NCI-H510A treated with DMSO at 0.1 percent for 48 hours (cell line): ENCODE results near the gene FCHO1.
A peak's percentile ranks its signal among the peaks of the same experiment; 100 is the strongest.

Experiments
- DNase-seq: peaks from one replicate; lab custom pipeline; 2025; lab: John Stamatoyannopoulos, UW

The FCHO1 gene

DNA sequence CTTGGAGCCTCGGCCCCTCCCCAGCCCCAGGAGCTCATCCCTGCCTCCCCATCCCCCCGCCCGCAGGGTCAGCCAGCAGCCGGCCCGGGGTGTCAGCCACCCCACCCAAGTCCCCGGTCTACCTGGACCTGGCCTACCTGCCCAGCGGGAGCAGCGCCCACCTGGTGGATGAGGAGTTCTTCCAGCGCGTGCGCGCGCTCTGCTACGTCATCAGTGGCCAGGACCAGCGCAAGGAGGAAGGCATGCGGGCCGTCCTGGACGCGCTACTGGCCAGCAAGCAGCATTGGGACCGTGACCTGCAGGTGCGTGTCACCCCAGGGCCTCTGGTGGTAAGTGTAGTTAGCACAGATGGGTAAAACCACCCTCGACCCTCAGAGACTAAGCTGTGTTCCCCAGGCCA is 18.1 kb upstream of the FCHO1 start:
- no peak for DNase-seq

DNA sequence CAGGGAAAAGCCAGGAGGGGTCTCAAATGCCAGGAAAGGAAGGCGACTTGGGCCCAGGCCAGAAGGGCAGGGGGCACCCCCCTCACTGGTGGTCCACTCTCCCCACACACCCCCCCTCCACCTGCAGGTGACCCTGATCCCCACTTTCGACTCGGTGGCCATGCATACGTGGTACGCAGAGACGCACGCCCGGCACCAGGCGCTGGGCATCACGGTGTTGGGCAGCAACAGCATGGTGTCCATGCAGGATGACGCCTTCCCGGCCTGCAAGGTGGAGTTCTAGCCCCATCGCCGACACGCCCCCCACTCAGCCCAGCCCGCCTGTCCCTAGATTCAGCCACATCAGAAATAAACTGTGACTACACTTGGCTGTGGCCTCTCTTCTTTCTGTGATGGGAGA is 17.1 kb upstream of the FCHO1 start:
- DNase-seq, result no peak

DNA sequence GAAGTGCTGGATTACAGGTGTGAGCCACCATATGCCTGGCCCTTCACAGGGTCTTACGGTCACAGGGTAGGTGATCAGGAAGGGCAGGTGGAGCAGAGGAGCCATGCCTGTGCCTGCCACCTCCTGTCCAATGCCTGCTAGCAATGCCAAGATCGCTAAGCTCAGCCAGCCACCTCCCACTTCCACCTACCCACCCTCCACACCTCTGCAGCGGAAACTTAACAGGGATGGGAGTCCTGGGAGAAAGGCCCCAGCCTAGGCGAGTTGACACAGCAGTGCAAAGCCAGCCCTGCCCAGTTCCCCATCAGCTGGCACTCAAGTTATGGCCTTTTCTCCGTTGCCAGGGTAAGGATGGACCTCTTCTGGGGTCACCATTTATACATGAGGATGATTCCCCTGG is 15.9 kb upstream of the FCHO1 start:
- DNase-seq, result no peak

DNA sequence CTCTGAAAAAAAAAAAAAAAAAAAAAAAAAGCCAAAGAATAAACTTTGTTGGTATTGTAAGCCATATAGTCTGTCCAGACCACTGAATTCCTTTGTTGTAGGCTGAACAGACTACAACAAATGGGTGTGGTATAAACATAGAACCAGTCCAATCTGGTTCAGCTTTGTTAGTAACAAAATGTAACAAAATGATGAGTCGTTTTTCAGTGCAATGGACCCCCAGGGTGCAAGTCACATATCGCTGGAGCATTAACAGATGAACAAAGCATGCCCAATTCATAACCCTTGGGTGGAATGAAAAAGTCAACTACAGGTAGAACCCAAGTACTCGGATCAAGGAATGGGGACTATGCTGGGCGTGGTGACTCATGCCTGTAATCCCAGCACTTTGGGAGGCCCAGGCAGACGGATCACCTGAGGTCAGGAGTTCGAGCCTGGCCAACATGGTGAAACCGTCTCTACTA is 13.6 kb upstream of the FCHO1 start:
- DNase-seq, result no peak

DNA sequence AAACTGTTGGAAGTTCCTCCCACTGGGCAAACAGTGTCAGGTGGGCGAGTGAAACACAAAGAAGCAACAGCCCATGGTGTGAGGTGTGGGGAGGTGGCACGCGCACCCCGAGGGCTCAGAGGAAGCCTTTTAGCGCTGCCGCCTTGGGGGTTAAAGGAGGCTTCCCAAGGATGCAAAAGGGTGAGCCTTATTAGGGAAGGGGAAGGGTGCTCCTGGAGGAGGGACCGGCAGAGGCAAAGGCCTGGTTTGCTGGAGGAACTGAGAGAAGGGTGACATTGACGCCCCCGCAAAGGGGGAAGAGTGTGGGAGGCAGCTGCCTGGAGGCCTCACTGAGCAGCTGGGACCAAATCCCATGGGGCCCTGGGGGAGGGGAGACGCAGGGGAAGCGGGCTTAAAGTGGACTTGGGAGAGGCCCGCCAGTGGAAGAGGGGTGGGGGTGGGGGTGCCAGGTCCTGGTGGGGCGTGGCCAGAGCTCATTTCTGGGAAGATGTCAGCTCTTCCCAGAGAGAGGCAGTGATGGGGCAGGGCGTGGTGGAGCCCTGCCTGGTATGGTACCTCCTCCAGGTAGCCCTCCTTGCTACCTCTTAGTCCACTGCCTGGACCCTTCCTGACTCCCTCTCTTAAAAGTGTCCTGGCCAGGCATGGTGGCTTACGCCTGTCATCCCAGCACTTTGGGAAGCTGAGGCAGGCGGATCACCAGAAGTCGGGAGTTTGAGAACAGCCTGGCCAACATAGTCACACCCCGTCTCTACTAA is 12.0 kb upstream of the FCHO1 start:
- DNase-seq, result no peak

DNA sequence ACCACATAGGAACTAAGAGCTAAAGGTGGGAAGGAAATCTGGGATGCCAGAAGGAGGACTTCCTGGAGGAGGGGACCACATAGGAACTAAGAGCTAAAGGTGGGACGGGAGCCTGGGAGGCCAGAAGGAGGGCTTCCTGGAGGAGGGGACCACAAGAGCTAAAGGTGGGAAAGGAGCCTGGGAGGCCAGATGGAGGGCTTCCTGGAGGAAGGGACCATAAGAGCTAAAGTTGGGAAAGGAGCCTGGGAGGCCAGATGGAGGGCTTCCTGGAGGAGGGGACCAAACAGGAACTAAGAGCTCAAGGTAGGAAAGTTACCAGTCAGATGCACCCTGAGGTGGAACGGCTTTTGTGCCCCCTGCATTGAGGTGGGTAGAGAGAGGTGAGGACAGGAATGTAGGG is 9.8 kb upstream of the FCHO1 start:
- no peak for DNase-seq

DNA sequence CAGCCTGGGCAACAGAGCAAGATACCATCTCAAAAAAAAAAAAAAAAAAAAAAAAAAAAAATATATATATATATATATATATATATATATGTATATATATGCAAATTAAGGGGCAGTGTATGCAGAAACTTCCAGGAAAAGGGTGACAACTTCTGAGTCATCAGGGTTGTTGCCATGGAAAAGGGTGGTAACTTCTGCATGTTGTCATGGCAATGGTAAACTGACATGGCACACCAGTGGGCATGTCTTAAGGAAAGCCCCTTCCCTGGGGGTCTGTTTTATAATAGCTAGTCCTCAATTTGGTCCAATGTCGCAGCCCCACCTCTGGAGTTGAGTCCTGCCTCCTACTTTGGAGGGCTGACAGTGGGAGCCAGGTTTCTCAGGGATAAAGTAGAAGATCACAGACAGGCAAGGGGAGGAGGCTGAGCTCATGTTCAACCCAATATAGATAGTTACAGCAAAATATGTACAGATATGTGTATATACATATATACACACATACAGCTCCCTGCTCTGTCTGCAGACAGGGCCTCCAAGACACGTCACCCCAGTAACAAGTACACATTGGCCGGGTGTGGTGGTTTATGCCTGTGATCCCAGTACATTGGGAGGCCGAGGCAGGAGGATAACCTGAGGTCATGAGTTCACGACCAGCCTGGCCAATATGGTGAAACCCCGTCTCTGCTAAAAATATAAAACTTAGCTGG is 7.2 kb upstream of the FCHO1 start:
- DNase-seq, result no peak

DNA sequence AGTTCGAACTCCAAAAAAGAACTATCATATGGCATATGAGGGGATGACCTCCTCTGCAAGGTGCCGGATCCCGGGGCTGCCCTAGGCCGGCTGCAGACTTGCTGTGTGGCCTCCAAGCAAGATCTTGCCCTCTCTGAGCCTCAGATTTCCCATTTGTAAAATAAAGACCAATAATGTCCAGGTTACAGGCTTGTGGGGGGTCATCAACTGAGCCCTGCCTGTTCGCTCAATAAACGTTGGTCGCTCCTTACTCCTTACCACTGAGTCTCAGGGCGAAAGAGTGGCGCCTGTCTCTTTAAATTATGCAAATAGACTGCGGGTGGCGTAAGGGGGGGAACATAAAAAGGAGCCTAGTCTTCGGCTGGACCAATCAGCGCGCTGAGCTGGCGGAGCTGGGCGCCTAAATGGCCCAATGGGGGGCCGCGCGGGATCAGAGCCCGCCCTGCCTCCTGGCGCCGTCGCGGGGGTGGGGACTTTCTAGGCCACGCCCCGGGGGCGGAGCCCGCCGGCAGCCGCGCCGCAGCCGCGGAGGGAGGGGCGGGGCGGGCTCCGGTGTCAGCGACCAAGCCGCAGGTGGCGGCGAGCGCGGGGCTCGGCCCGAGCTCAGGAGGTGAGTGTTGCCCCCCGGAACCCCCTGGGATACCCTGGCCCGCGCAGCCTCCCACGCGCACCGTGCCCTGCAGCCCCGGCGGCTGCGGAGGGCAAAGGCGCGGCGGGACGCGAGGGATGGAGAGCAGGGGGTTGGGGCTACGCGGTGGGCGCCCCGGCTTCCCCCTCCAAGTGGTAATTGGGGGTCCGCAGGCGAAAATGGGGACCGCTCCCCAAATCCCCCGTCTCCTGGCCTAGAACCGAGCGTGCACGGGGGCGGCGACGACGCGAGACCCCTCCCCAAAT is 3.8 kb upstream of the FCHO1 start:
- peak; percentile 81 for DNase-seq

DNA sequence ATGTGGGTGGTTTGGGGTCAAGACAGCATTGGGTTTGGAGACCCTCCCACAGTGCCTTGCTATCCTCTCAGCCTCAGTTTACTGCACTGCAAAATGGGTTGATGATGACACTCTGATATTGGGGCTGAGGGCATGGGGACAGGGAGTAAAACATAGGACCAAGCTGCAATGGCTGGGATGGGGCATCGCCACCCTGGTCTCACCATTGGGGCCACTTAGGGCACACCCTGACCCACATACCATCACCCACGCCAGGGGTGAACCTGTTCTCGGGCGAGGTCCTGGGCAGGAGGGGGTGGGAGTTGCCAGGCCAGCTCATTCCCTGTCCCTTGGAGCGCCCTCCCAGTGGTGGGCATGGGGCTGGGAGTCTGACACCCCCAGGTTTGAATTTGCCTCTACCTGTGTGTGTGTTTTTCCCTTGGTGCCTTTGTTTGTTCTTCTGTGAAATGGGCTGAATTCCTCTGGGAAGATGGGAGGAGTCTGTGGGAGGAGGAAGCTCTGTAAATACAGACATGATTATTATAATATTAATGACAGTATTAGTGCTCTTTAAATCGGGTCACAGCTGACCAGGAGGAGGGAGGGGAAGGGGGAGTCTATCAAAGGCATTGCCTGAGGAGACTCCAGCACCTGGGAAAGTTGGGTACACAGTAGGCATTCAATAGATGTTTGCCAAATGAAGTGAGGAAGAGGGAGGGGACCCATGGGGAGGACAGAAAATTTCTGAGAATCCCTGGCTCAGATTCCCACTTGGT is 2.2 kb upstream of the FCHO1 start:
- DNase-seq, result no peak

DNA sequence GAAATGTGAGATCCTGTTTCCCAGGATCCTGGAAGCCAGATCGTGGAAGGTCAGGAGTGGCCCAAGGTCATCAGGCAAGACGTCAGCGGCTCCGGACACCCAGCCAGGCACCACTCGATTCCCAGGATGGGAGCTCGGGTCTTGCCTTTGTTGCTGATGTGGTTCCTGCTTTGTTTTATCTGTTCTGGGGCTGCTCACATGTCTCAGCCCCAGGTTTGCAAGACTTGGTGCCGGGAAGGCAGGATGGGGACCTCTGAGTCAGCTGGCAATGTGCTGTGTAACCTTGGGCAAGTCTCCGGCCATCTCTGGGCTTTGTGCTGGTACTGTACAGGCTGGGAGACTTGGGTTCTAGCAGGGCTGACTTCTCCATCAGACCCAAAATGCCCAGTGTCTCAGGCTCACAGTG is 1.4 kb upstream of the FCHO1 start:
- no peak for DNase-seq

DNA sequence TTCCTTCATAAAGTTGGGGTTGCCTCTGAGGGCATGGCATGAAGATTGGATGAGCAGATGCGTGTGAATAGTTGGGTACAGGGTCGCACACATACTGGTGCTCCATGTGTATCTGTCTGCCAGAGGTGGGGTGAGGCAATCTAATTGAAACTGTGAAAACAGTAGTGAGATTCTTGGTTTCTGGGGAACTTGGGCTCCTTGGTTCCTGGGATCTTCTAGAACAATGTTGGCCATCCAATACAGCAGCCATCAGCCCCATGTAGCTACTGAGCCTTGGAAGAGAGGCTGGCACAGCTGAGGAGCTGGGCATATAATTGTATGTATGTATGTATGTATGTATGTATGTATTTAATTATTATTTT is 616 bp downstream of the FCHO1 start:
- no peak for DNase-seq

DNA sequence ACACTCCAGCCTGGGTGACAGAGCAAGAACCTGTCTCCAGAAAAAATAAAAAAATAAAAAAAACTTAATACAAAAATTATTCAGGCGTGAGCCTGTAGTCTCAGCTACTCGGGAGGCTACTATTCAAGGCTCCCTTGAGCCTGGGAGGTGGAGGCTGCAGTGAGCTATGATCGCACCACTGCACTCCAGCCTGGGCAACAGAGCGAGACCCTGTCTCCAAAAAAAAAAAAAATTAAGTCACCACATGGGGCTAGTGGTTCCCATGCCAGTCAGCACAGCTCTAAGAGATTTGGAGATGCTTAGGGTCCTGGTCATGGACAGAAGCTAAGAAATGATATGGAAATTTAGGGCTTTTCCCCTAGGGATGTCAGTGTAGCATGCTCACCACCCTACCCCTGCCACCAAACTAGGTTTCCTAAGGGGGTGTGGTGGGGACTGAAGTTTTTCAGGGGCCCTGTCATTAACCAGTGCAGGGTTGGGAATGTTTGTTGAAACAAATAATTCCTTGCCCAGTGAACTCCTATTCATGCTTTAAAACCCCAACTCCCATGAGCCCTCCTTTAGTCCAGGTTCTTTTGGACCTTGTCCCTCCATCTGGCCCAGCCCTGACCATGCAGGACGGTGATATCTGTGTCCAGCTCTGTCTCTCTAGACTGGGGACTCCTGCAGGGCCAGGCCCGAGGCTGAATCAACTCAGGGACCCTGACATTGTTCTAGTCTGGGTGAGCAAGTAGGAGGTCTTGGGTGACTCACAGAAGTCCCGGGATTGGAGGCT is 1.8 kb downstream of the FCHO1 start:
- no peak for DNase-seq

DNA sequence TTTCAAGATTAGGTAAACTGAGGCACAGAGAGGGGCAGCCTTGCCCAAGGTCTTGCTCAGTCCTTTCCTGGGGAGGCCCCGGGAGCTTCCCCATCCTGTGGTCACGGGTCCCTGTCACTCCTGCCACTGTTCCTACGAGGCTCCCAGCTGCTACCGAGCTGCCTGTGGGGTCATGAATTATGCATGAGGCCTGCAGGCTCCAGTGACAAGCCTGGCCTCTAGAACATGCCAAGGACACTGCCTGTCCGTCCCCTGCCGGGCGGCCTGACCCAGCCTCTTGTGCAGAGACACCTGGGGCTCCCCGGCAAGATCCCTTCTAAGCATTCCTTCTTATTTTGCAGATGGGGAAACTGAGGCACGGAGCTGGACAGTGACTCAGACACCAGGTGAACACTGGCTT is 2.7 kb downstream of the FCHO1 start:
- DNase-seq, result no peak

DNA sequence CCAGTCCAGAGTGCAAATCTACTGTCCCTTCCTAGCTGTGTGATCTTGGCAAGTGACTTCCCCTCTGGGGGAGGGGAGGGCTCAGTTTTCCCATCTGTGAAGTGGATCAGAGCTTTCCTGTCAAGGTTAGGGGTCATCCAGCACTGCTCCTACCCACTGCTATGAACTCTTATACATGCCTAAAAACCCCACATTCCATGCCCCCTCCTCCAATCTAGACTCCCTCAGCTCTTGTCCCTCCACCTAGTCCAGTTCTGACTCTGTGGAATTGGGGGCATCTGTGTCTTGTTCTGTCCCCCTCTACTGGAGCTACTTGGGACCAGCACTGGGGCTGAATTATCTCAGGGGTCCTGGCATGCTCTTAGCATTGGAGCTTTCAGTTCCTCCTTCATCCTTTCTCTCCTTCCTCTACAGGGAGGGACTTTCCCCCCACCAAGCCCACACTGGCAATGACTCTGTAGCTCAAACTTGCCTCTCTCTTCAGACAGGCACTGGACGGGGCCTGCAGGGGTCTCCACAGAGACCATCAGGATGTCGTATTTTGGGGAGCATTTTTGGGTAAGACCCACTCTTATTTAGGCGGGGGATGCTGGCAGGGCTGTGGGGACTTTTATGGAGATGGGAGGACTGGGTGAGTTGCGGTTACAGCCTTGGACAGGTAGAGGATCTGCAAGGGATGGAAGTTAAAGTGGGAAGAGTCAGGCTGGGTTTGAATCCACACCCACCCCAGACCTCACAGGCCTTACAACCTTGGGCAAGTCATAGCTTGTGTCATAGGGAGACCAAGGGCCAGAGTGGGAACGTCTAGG is 3.6 kb downstream of the FCHO1 start:
- no peak for DNase-seq

DNA sequence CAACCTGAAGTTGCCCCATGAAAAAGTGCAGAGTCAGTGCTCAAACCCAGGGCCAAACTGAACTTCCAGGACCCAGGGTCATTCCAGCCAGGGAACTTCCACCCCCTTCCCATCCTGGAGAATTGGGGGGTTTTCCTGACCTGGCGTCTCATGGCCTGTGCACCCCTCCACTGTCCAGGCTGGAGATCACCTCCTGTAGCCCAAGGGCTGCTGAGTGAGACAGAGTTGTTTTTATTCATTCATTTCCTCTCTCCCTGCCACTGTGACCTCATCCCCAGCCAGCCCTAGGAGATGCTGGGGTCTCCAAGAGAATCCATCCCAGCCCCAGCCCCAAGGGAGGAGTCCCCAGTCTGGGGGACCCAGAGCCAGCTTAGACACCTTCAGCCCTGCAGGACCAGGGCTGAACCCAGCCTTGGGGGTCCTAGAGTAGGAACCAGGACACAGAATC is 4.2 kb downstream of the FCHO1 start:
- no peak for DNase-seq

DNA sequence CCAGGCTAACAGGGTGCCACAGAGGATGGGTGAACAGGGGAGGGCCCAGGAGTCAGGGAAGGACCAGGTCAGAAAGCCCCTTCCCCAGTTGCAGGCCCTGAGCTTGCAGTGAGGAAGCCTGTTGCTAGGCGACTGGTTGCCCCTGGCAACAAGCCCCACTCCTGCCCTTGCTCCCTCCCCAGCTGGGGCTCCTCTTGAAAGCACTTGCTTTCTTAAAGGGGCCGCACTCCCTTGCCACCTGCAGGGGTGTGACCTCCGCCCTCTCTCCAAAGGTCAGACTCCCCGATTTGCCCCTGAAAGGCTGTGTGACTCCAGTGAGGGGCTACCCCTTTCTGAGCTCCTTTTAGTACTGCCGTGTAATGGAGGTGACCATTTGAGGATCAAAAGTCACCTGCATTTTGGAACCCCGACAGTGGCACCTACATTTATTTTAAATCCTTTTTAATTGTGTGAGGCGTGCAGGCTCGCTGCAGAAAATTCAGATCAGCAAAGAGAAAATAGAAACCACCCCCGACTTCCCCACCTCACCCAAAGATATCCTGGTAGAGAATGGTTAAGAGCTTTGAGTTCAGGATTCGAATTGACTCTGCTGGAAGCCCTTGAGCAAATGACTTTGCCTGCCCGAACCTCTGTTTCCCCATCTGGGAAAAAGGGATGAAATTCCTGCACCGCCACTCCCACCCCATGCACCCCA is 4.8 kb downstream of the FCHO1 start:
- DNase-seq, result peak; percentile 30

DNA sequence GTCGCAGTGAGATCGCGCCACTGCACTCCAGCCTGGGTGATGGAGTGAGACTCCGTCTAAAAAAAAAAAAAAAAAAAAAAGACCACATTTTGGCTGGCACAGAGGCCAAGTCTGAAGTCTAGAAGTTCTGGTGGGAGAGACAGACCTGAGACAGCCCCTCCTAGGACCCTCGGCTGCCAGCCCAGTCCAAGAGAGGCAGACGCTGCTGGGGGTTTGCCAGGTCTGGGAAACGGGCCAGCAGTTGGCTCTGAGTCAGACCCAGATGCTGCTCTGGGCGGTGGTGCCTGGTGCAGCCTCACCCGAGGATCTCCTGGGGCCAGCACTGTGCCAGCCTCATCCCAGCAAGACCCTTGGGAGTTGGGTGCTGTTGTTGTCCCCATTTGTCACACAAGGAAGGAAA is 5.8 kb downstream of the FCHO1 start:
- no peak for DNase-seq

DNA sequence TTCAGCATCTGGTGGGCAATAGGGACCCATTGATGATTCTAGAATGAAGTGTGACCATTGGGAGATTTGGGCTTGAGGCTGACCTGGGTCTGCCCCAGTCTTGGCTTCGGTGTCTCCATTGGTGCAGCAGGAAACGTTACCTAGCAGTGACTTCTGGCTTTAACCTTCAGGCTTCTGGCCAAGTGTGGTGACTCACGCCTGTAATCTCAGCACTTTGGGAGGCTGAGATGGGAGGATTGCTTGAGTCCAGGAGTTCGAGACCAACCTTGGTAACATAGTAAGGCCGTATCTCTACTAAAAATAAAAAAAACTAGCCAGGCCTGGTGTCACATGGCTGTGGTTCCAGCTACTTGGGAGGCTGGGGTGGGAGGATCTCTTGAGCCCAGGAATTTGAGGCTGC is 7.2 kb downstream of the FCHO1 start:
- DNase-seq, result no peak

DNA sequence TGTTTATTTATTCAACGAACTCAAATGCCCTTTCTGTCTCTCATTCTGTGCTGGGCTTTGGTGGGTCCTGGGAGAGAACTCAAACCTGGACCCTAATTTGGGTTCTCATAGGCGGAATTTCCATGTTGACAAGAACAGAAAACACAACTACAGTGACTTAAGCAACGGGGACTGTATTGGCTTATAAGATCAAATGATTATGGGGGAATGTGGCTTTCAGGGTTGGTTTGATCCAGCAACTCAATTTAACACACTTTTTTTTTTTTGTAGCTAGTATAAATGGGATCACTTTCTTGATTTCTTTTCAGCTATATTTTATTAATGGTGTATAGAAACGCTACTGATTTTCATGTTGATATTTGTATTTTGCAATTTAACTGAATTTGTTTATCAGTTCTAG is 9.9 kb downstream of the FCHO1 start:
- DNase-seq, result no peak
